Liver (tissue), 3 donors: ENCODE measurements around the gene PLPP3.
A peak's percentile ranks its signal among the peaks of the same experiment; 100 is the strongest.

Source experiments
- EGR1 ChIP-seq, 2 donors: IDR thresholded peaks; 2 replicates each; pipeline ENCODE4 v1.6.1; 2016 to 2018; ENCODE audit warnings: antibody characterized with exemption in 2 of 2, low read depth in 2 of 2
- FOXA1 ChIP-seq: IDR thresholded peaks from 2 replicates; pipeline ENCODE4 v1.6.1; 2016; ENCODE audit warnings: antibody characterized with exemption
- JUND ChIP-seq, 2 donors: IDR thresholded peaks; 2 replicates each; pipeline ENCODE4 v1.6.1; 2016; ENCODE audit warnings: antibody characterized with exemption in 2 of 2
- MAX ChIP-seq: IDR thresholded peaks from 2 replicates; pipeline ENCODE4 v1.6.1; 2016; ENCODE audit warnings: antibody characterized with exemption
- YY1 ChIP-seq: IDR thresholded peaks from 2 replicates; pipeline ENCODE4 v1.6.1; 2016; ENCODE audit warnings: antibody characterized with exemption, mild to moderate bottlenecking
- TF ChIP-seq, protein P1 (sequence below): fragments of 150-350 bp; IDR thresholded peaks from 2 replicates; pipeline ENCODE4 v1.5.1; 2017; ENCODE audit warnings: improper control_type of control experiment, low read depth, low read length; ENCODE audit not compliant: missing input control
- TF ChIP-seq, protein P2 (sequence below): IDR thresholded peaks from 2 replicates; pipeline ENCODE4 v1.6.1; 2016; ENCODE audit warnings: antibody characterized with exemption, mild to moderate bottlenecking
- TF ChIP-seq, protein P3 (sequence below): IDR thresholded peaks from 2 replicates; pipeline ENCODE4 v1.6.1; 2016; ENCODE audit warnings: antibody characterized with exemption
- donor health status: healthy.
- donor health status: healthy.

DNA sequence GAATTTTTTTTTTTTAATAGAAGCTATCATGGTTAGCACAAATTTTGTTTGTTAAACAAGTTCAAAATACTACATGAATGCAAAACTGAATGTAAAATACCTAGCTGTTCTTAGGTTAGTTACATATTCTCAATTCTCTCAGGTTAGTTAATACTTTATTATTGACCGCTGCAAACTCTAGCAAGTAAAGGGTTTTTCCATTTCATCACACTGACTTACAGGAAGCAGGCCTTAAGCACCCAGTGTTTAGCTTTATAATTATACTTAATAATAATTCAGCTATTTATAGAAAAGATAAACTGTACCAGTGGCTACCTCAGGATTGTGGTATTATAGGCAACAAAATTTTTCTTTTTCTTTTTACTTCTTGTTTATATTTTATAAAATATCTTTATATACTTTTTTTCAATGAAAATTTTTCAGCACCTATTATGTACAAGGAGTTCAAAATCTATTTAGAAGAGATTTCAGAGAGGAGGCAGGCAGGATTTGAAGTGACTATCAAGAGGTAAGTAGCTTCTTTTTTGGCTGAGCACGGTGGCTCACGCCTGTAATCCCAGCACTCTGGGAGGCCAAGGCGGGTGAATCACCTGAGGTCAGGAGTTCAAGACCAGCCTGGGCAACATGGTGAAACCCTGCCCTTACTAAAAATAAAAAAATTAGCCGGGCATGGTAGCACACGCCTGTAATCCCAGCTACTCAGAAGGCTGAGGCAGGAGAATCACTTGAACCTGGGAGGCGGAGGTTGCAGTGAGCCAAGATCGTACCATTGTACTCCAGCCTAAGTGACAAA is 17.9 kb downstream of the PLPP3 start:
- TF ChIP-seq, protein P1, sequence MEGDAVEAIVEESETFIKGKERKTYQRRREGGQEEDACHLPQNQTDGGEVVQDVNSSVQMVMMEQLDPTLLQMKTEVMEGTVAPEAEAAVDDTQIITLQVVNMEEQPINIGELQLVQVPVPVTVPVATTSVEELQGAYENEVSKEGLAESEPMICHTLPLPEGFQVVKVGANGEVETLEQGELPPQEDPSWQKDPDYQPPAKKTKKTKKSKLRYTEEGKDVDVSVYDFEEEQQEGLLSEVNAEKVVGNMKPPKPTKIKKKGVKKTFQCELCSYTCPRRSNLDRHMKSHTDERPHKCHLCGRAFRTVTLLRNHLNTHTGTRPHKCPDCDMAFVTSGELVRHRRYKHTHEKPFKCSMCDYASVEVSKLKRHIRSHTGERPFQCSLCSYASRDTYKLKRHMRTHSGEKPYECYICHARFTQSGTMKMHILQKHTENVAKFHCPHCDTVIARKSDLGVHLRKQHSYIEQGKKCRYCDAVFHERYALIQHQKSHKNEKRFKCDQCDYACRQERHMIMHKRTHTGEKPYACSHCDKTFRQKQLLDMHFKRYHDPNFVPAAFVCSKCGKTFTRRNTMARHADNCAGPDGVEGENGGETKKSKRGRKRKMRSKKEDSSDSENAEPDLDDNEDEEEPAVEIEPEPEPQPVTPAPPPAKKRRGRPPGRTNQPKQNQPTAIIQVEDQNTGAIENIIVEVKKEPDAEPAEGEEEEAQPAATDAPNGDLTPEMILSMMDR: no peak
- TF ChIP-seq FOXA1 (no peak), JUND (IDR thresholded peaks at IDR 0.05) (peak in 1 of 2 donors; percentile 12), MAX (no peak), YY1 (no peak), EGR1 (IDR thresholded peaks at IDR 0.05; ENCODE audit: low read depth in 2 of 2) (no peak)
- TF ChIP-seq, protein P2, sequence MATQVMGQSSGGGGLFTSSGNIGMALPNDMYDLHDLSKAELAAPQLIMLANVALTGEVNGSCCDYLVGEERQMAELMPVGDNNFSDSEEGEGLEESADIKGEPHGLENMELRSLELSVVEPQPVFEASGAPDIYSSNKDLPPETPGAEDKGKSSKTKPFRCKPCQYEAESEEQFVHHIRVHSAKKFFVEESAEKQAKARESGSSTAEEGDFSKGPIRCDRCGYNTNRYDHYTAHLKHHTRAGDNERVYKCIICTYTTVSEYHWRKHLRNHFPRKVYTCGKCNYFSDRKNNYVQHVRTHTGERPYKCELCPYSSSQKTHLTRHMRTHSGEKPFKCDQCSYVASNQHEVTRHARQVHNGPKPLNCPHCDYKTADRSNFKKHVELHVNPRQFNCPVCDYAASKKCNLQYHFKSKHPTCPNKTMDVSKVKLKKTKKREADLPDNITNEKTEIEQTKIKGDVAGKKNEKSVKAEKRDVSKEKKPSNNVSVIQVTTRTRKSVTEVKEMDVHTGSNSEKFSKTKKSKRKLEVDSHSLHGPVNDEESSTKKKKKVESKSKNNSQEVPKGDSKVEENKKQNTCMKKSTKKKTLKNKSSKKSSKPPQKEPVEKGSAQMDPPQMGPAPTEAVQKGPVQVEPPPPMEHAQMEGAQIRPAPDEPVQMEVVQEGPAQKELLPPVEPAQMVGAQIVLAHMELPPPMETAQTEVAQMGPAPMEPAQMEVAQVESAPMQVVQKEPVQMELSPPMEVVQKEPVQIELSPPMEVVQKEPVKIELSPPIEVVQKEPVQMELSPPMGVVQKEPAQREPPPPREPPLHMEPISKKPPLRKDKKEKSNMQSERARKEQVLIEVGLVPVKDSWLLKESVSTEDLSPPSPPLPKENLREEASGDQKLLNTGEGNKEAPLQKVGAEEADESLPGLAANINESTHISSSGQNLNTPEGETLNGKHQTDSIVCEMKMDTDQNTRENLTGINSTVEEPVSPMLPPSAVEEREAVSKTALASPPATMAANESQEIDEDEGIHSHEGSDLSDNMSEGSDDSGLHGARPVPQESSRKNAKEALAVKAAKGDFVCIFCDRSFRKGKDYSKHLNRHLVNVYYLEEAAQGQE: no peak
- TF ChIP-seq, protein P3, sequence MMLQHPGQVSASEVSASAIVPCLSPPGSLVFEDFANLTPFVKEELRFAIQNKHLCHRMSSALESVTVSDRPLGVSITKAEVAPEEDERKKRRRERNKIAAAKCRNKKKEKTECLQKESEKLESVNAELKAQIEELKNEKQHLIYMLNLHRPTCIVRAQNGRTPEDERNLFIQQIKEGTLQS: no peak
